ENCODE measurements around the gene ZNF789.

The ZNF789 gene

DNA sequence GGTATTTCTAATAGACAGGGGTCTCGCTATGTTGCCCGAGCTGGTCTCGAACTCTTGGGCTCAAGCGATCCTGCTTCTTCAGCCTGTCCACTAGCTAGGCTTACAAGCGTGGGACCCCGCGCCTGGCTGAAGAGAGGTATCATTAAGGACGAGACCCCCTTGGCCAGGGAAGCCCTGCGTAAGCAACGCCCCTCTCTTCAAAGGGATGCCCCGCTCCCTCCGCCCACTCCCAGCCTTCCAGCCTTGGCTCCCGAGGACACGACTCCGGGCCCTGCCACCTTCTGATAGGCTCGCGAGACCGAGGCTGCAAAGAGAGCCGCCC lies 31.6 kb downstream of the ZNF789 start:
- DNase-seq (ENCODE audit: low spot score): peak; percentile 97

DNA sequence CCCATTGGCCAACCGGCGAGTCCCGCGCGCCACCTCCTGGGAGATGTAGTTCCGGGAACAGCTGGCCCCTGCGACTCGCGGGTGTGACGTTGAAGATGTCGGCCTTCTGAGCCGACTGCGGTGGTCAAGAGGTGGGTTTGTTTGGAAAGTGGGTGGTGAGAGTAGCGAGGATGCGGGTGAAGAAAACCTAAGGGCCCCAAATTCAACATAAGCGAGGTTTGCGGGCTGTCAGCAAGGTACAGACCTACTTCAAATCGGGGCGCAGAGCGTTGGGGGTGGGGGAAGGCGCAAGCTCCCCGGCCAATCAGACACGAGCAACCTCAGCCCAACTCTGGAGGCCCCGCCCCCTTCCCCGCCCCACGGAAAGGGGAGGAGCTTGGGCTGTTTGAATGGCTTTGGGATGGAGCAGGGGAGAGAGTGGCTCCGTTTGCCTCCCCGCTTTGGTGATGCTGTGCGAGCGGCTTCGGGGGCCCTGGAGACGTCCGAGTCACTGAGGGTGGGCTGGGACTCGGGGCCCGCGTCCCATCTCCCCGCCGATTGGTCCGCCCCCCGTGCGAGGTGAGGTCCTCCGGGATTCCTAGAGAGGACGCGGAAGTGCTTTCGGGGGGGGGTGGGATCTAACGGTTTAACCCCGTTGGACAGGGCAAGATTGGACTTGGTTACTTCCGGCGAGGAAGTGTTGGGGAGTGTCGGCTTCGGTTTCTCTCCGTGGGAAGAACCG lies 32.1 kb downstream of the ZNF789 start, which contains the start of gene ZKSCAN5:
TSS of gene ZKSCAN5 (plus strand) at position 60 of the 721 bp plus-strand sequence. CDS start 1,383 bp downstream, outside the sequence.
- DNase-seq (ENCODE audit: low spot score): peak; percentile 97

DNA sequence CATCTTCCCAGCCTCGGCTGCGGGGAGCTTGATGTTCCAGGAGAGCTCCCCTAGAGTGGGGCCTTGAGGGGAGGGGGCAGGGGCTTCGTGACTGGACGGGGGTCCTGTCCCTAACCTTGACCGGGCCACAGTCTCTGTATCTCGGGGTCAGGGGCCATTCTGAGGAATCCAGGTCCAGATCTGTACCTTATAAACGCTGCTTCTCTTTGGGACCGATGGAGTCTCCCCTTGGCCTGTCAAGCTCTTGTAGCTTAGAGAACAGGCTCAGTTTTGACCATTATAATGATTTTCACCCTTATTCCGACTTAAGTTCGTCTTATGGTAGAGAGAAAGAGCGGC lies 32.6 kb downstream of the ZNF789 start:
- DNase-seq (ENCODE audit: low spot score): no peak

DNA sequence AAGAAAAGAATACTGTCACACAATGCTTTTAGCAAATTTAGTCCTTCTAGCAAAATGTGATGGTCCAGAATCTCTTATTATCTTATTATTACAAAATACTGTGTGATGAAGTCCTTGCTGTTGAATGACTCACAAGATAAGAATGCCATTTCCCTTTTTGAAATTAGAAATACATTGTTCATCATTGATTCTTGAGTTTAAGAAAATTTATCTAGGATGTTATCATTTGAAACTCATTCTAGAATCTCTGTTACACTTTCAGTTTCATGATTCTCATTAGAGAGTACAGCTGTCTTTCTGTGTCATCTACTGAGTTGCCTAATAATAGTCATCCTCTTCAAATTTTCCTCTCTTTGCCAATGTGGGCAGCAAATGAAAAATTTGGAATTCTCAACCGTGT lies 41.4 kb downstream of the ZNF789 start:
- peak; percentile 18 for DNase-seq (ENCODE audit: low spot score)

DNA sequence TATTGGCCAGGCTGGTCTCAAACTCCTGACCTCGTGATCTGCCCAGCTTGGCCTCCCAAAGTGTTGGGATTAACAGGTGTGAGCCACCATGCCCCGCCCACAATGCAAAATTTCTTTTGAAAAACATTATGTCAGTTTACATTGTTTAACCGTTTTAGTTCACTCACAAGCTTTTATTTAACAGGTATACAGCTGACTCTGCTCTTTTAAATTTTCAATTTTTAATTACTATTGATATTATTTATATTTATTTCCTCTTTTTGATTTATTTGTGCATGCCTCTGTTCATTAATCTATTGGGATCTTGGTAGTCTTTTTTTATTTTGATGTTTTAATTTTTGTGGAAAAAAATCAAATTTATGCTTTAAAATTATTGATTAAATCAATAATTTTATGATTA lies 48.7 kb downstream of the ZNF789 start:
- no peak for DNase-seq (ENCODE audit: low spot score)

DNA sequence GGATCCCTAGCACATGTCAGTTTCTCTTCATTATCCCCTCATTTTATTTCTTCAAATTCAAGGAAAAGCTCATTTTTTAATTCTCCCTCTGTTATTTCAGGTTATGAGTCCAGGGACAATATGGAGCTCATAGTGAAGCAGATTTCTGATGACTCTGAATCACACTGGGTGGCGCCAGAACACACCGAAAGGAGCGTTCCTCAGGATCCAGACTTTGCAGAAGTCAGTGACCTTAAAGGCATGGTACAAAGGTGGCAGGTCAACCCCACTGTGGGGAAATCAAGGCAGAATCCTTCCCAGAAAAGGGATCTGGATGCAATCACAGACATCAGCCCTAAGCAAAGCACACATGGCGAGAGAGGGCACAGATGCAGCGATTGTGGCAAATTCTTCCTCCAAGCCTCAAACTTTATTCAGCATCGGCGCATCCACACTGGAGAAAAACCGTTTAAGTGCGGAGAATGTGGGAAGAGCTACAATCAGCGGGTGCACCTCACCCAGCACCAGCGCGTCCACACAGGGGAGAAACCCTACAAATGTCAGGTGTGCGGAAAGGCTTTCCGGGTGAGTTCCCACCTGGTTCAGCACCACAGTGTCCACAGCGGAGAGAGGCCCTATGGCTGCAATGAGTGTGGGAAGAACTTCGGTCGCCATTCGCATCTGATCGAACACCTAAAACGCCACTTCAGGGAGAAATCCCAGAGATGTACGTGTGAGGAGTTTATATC lies 53.2 kb downstream of the ZNF789 start:
- DNase-seq (ENCODE audit: low spot score): no peak

DNA sequence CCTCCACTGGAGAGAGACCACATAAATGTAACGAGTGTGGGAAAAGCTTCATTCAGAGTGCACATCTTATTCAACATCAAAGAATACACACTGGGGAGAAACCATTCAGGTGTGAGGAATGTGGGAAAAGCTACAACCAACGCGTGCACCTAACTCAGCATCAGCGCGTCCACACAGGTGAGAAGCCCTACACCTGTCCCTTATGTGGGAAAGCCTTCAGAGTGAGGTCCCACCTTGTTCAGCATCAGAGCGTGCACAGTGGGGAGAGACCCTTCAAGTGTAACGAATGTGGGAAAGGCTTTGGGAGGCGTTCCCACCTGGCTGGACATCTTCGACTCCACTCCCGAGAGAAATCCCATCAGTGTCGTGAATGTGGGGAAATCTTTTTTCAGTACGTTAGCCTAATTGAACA lies 58.7 kb downstream of the ZNF789 start:
- no peak for DNase-seq (ENCODE audit: low spot score)

DNA sequence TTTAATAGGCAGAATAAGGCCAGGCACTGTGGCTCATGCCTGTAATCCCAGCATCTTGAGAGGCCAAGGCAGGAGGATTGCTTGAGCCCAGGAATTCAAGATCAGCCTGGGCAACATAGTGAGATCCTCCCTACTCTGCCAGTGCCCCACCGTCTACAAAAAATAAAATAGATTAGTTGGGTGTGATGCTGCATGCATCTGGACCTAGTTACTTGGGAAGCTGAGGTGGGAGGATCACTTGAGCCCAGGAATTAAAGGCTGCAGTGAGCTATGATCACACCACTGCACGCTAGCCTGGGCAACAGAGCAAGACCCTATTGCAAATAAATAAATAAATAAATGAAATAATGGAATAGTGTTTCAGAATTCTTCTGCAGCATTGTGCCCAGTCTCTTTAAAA lies 63.0 kb downstream of the ZNF789 start:
- DNase-seq (ENCODE audit: low spot score): no peak
